Esophagus muscularis mucosa (tissue), 3 donors: Measurements from ENCODE around the gene CCDC92.

ENCODE experiments used
- EP300 ChIP-seq: sonication (generic); formaldehyde crosslinking; IDR thresholded peaks from one replicate; pipeline ENCODE4 v1.6.1; 2017; ENCODE audit warnings: antibody characterized with exemption
- TF ChIP-seq, protein P1 (sequence below), 3 experiments: fragments of 200-600 bp in 2 of 3; fragments of 450-650 bp in 1 of 3; sonication (generic) in 2 of 3; IDR thresholded peaks; one replicate each; pipeline ENCODE4 v1.5.1; 2017 to 2019; ENCODE audit warnings: antibody characterized with exemption in 3 of 3, mild to moderate bottlenecking in 2 of 3, moderate library complexity in 1 of 3

- TF ChIP-seq, protein P1, sequence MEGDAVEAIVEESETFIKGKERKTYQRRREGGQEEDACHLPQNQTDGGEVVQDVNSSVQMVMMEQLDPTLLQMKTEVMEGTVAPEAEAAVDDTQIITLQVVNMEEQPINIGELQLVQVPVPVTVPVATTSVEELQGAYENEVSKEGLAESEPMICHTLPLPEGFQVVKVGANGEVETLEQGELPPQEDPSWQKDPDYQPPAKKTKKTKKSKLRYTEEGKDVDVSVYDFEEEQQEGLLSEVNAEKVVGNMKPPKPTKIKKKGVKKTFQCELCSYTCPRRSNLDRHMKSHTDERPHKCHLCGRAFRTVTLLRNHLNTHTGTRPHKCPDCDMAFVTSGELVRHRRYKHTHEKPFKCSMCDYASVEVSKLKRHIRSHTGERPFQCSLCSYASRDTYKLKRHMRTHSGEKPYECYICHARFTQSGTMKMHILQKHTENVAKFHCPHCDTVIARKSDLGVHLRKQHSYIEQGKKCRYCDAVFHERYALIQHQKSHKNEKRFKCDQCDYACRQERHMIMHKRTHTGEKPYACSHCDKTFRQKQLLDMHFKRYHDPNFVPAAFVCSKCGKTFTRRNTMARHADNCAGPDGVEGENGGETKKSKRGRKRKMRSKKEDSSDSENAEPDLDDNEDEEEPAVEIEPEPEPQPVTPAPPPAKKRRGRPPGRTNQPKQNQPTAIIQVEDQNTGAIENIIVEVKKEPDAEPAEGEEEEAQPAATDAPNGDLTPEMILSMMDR (IDR thresholded peaks at IDR 0.05), result no peak
- TF ChIP-seq EP300, result no peak
These were observed 71.7 kb downstream of the CCDC92 start for GRCh38 chr12:123900871-123901376.
